Endothelial cell of umbilical vein (primary cell): ENCODE measurements around the gene ZNF106. TPM values are rescaled to one million over a fixed set of nuclear protein-coding genes. Genes with fewer than 3 reads are reported as not detected.

ENCODE experiments used
- BruUV-seq: library from RNA; stranded (reverse); fragments of 400-500 nt; replicated peaks from 2 replicates; lab custom pipeline; 2021; lab: Mats Ljungman, UMichigan
- CTCF ChIA-PET: fragments of 300-600, 350-600 bp; sonication (Branson Sonifier 250); formaldehyde crosslinking; loops from one replicate; lab custom pipeline; 2021; ENCODE audit warnings: antibody characterized with exemption, inconsistent platforms; lab: Charles Lee
- POLR2A ChIA-PET: fragments of 300-600, 350-600 bp; sonication (Branson Sonifier 250); formaldehyde crosslinking; loops from one replicate; lab custom pipeline; 2021; ENCODE audit warnings: antibody characterized with exemption, inconsistent platforms; lab: Charles Lee
- DNase-seq: peaks from one replicate; pipeline ENCODE4 v3.0.0-alpha.2; 2011; ENCODE audit warnings: low read depth, low spot score
- FAIRE-seq: peaks from 2 replicates; lab custom pipeline; 2011; peaks lifted over from hg19 to GRCh38; lab: Jason Lieb, UNC
- H2AFZ ChIP-seq: 2 replicates; pipeline ENCODE4 v1.6.0; 2012; ENCODE audit warnings: low read depth, low read length, control low read depth, inconsistent platforms
- H3K27ac ChIP-seq: 2 replicates; pipeline ENCODE4 v1.5.1; 2011; ENCODE audit warnings: low read depth, mild to moderate bottlenecking, control low read depth, low read length, moderate library complexity; ENCODE audit not compliant: insufficient read depth
- H3K27me3 ChIP-seq, 2 experiments: 2 replicates each; pipeline versions ENCODE4 v1.6.0 to v1.6.1; 2011; ENCODE audit warnings: low read length in 2 of 2, mixed read lengths in 1 of 2; ENCODE audit not compliant: control insufficient read depth in 2 of 2, insufficient read depth in 2 of 2
- H3K36me3 ChIP-seq, 2 experiments: 2 replicates in 1 of 2; 3 replicates in 1 of 2; pipeline ENCODE4 v1.5.1; 2011; ENCODE audit warnings: low read length in 2 of 2, mild to moderate bottlenecking in 1 of 2, moderate library complexity in 1 of 2; ENCODE audit not compliant: control insufficient read depth in 2 of 2, insufficient read depth in 2 of 2; ENCODE audit errors: extremely low read depth in 1 of 2
- H3K4me1 ChIP-seq: 3 replicates; pipeline ENCODE4 v1.5.1; 2011; ENCODE audit warnings: mild to moderate bottlenecking, low read length; ENCODE audit not compliant: control insufficient read depth, insufficient read depth; ENCODE audit errors: extremely low read depth
- H3K4me2 ChIP-seq: 2 replicates; pipeline ENCODE4 v1.6.1; 2011; ENCODE audit warnings: low read length, control low read depth, mixed read lengths; ENCODE audit not compliant: insufficient read depth
- H3K4me3 ChIP-seq, 3 experiments: fragments of 200-600 bp in 1 of 3; sonication (generic), shearing (Covaris generic) in 1 of 3; replicated peaks in 1 of 3; 2 replicates each; pipeline ENCODE4 v1.5.1; 2011 to 2016; ENCODE audit warnings: control low read depth in 3 of 3, low read length in 3 of 3, mild to moderate bottlenecking in 2 of 3, inconsistent platforms in 1 of 3, low read depth in 1 of 3, moderate library complexity in 1 of 3; ENCODE audit not compliant: insufficient read depth in 1 of 3
- H3K79me2 ChIP-seq: 2 replicates; pipeline ENCODE4 v1.6.0; 2012; ENCODE audit warnings: low read length, inconsistent platforms; ENCODE audit not compliant: control insufficient read depth, insufficient read depth
- H3K9ac ChIP-seq: replicated peaks from 2 replicates; pipeline ENCODE3; 2011; ENCODE audit warnings: low read length, control low read depth; ENCODE audit not compliant: insufficient read depth; ENCODE audit errors: extremely low read depth
- H3K9me1 ChIP-seq: replicated peaks from 3 replicates; pipeline ENCODE4 v1.6.0; 2011; ENCODE audit warnings: mild to moderate bottlenecking, low read length; ENCODE audit not compliant: control insufficient read depth, insufficient read depth; ENCODE audit errors: extremely low read depth
- H3K9me3 ChIP-seq: replicated peaks from 2 replicates; pipeline ENCODE4 v1.5.1; 2012; ENCODE audit warnings: low read length, inconsistent platforms; ENCODE audit not compliant: control insufficient read depth, insufficient read depth
- H4K20me1 ChIP-seq: replicated peaks from 2 replicates; pipeline ENCODE3; 2011; ENCODE audit warnings: mild to moderate bottlenecking, low read length; ENCODE audit not compliant: control insufficient read depth, insufficient read depth; ENCODE audit errors: extremely low read depth
- CTCF ChIP-seq, 2 donors: IDR thresholded peaks; 1 replicate in 1 of 2; 2 replicates in 1 of 2; pipeline ENCODE4 v1.5.1; 2011; ENCODE audit warnings: low read length in 2 of 2, mild to moderate bottlenecking in 2 of 2, moderate library complexity in 2 of 2, control low read depth in 1 of 2, inconsistent platforms in 1 of 2, low read depth in 1 of 2; ENCODE audit not compliant: insufficient read depth in 1 of 2; ENCODE audit errors: extremely low read depth in 1 of 2
- EZH2 ChIP-seq: IDR thresholded peaks from 2 replicates; pipeline ENCODE4 v1.6.1; 2012; ENCODE audit warnings: borderline replicate concordance, low read depth, mild to moderate bottlenecking, moderate library complexity, low read length, inconsistent platforms; ENCODE audit not compliant: severe bottlenecking
- FOS ChIP-seq: IDR thresholded peaks from 2 replicates; pipeline ENCODE4 v1.6.1; 2011; ENCODE audit warnings: mild to moderate bottlenecking, low read length, moderate library complexity, borderline replicate concordance; ENCODE audit not compliant: insufficient read depth
- GATA2 ChIP-seq: IDR thresholded peaks from 2 replicates; pipeline ENCODE4 v1.7.0; 2011; ENCODE audit warnings: low read depth, mild to moderate bottlenecking, moderate library complexity, mixed read lengths, low read length; ENCODE audit not compliant: insufficient read length, insufficient read depth
- JUN ChIP-seq: IDR thresholded peaks from 2 replicates; pipeline ENCODE4 v1.6.1; 2011; ENCODE audit warnings: borderline replicate concordance, low read depth; ENCODE audit not compliant: insufficient read length, insufficient read depth
- MAX ChIP-seq: IDR thresholded peaks from 2 replicates; pipeline ENCODE4 v1.6.1; 2011; ENCODE audit not compliant: insufficient read depth, insufficient read length
- MYC ChIP-seq: IDR thresholded peaks from one replicate; pipeline ENCODE4 v1.6.1; 2011; ENCODE audit warnings: mild to moderate bottlenecking, low read depth, low read length
- POLR2A ChIP-seq: IDR thresholded peaks from 2 replicates; pipeline ENCODE4 v1.6.1; 2012; ENCODE audit warnings: low read depth, mild to moderate bottlenecking, control low read depth, low read length
- POLR2AphosphoS5 ChIP-seq: IDR thresholded peaks from 2 replicates; pipeline ENCODE4 v1.6.1; 2012; ENCODE audit warnings: low read depth, mild to moderate bottlenecking, control low read depth, low read length, moderate library complexity; ENCODE audit not compliant: insufficient read depth
- dilution Hi-C: fragments of 300-500 bp; cut with MboI; formaldehyde crosslinking; loops from one replicate; pipeline ENCODE4 v1.15.0; 2019; ENCODE audit warnings: low sequenced_read_pairs; ENCODE audit not compliant: extremely low pct_ligation_motif_present
- intact Hi-C: fragments of 100-400 bp; cut with micrococcal nuclease; formaldehyde crosslinking; loops from one replicate; pipeline ENCODE4 v1.10.0; 2022
- polyA plus RNA-seq, 4 experiments: library from polyadenylated mRNA; depleted of rRNA in 3 of 4; stranded (reverse) in 3 of 4; unstranded in 1 of 4; fragments of >200 nt; gene quantifications; 2 replicates each; pipeline versions ENCODE4 v1.2.1 to v1.2.3, GENCODE V29; 2011 to 2012; ENCODE audit warnings: missing spikeins in 1 of 4
- total RNA-seq: library from RNA; stranded (reverse); gene quantifications from 2 replicates; pipeline ENCODE4 v1.2.3, GENCODE V29; 2021

ZNF106 gene
- total and polyA plus RNA-seq, 2 donors (not counting 3 experiments of a cell fraction or from before 2014, with no cell fraction given) = 18.9 to 53.5 TPM

- peaks cover 2 to 4% of the 10 kb centered on the region in 2 experiments for H3K36me3 ChIP-seq
- H3K4me3 ChIP-seq = no peak overlapping the region
- no peak overlapping the region for H3K27ac ChIP-seq
- H4K20me1 ChIP-seq = no peaks in the 10 kb centered on the region
- no peak overlapping the region for H2AFZ ChIP-seq
- TF ChIP-seq MAX = no peak
- TF ChIP-seq FOS = no peak
- TF ChIP-seq MYC = no peak
- TF ChIP-seq EZH2 = no peak
- TF ChIP-seq JUN = no peak
- H3K27me3 ChIP-seq = no peaks in the 10 kb centered on the region
- intact Hi-C loops (no loop called here), dilution Hi-C loops (no loop called here)
- H3K4me1 ChIP-seq = no peaks in the 10 kb centered on the region
- no peak for DNase-seq
- ChIA-PET CTCF (no interaction called here), POLR2A (no interaction called here)
- peaks cover 46% of the 10 kb centered on the region for H3K79me2 ChIP-seq
- no peak overlapping the region for H3K9ac ChIP-seq
- no peaks in the 10 kb centered on the region for H3K9me3 ChIP-seq
- no peaks in the 10 kb centered on the region for H3K9me1 ChIP-seq
- no TSS peak for BruUV-seq
- H3K4me2 ChIP-seq = no peak overlapping the region
- no peak for FAIRE-seq
These were observed 25.3 kb downstream of the ZNF106 start for GRCh38 chr15:42465520-42466259.

- Histone ChIP-seq H2AFZ (no peak overlapping the region), H3K9ac (no peak overlapping the region), H3K9me3 (no peaks in the 10 kb centered on the region), H3K79me2 (peaks cover 41% of the 10 kb centered on the region), H3K4me2 (no peak overlapping the region), H3K36me3 (peaks cover 2 to 4% of the 10 kb centered on the region in 2 experiments), H3K4me1 (peaks cover 19% of the 10 kb centered on the region), H3K9me1 (no peaks in the 10 kb centered on the region), H3K4me3 (no peak overlapping the region), H4K20me1 (no peaks in the 10 kb centered on the region), H3K27ac (no peak overlapping the region), H3K27me3 (no peaks in the 10 kb centered on the region)
- TF ChIP-seq EZH2 (no peak), GATA2 (no peak), POLR2A (no peak), JUN (no peak), CTCF (IDR thresholded peaks at IDR 0.05; ENCODE audit: extremely low read depth in 1 of 2, insufficient read depth in 1 of 2, low read depth in 1 of 2, low read length in 2 of 2) (no peak), POLR2AphosphoS5 (no peak), MAX (no peak), FOS (no peak)
- BruUV-seq = no TSS peak
- CTCF ChIA-PET = interaction anchor here (1.2 to 1.3 kb wide), 2 partner anchors 11 to 22 kb away, joined by 3 to 4 read pairs; no protein-coding TSS in a partner anchor
- POLR2A ChIA-PET = no interaction called here
- no peak for DNase-seq
- no peak for FAIRE-seq
- intact Hi-C loops (no loop called here), dilution Hi-C loops (no loop called here)
These were observed 29.7 kb downstream of the ZNF106 start for GRCh38 chr15:42461261-42461660.
